Astrocyte (in vitro differentiated cells and primary cell): Measurements from ENCODE around the gene GLT1D1. TPM values are rescaled to one million over a fixed set of nuclear protein-coding genes. Genes with fewer than 3 reads are reported as not detected.
"Not testable (repeated sequence)": the region's sequence is repeated elsewhere in the genome, so short reads cannot be mapped to it uniquely, and the experiment has no call there.

Source experiments
- DNase-seq: peaks from one replicate; pipeline ENCODE4 v3.0.0-alpha.2; 2010; ENCODE audit warnings: low read depth
- FAIRE-seq: peaks from 2 replicates; lab custom pipeline; 2011; peaks lifted over from hg19 to GRCh38; lab: Jason Lieb, UNC
- H2AFZ ChIP-seq: 2 replicates; pipeline ENCODE4 v1.6.0; 2012; ENCODE audit warnings: low read depth, low read length, inconsistent platforms
- H3K27ac ChIP-seq: 2 replicates; pipeline ENCODE4 v1.5.1; 2011; ENCODE audit warnings: low read depth, low read length, inconsistent platforms
- H3K27me3 ChIP-seq: 2 replicates; pipeline ENCODE4 v1.6.0; 2011; ENCODE audit warnings: low read length, inconsistent platforms; ENCODE audit not compliant: insufficient read depth
- H3K36me3 ChIP-seq: 2 replicates; pipeline ENCODE4 v1.5.1; 2011; ENCODE audit warnings: low read length, inconsistent platforms; ENCODE audit not compliant: insufficient read depth
- H3K4me1 ChIP-seq: 2 replicates; pipeline ENCODE4 v1.5.1; 2011; ENCODE audit warnings: low read length, inconsistent platforms; ENCODE audit not compliant: insufficient read depth
- H3K4me2 ChIP-seq: 2 replicates; pipeline ENCODE4 v1.6.0; 2012; ENCODE audit warnings: low read length, inconsistent platforms
- H3K4me3 ChIP-seq: 2 replicates; pipeline ENCODE4 v1.5.1; 2011; ENCODE audit warnings: low read depth, mild to moderate bottlenecking, low read length, inconsistent platforms; ENCODE audit not compliant: insufficient read depth
- H3K79me2 ChIP-seq: 2 replicates; pipeline ENCODE4 v1.6.0; 2012; ENCODE audit warnings: mild to moderate bottlenecking, low read length, inconsistent platforms; ENCODE audit not compliant: insufficient read depth
- H3K9ac ChIP-seq: 2 replicates; pipeline ENCODE4 v1.6.0; 2012; ENCODE audit warnings: mild to moderate bottlenecking, low read length, inconsistent platforms
- H3K9me3 ChIP-seq: 2 replicates; pipeline ENCODE4 v1.5.1; 2012; ENCODE audit warnings: low read depth, mild to moderate bottlenecking, low read length, inconsistent platforms; ENCODE audit not compliant: insufficient read depth
- H4K20me1 ChIP-seq: 2 replicates; pipeline ENCODE4 v1.6.0; 2012; ENCODE audit warnings: low read length, inconsistent platforms; ENCODE audit not compliant: insufficient read depth
- H3K27ac Mint-ChIP-seq: one replicate; pipeline ENCODE4 v1.8.0; 2021; ENCODE audit warnings: mild to moderate bottlenecking, mixed read lengths; ENCODE audit not compliant: unreplicated experiment
- H3K27me3 Mint-ChIP-seq: one replicate; pipeline ENCODE4 v1.8.0; 2021; ENCODE audit warnings: low read depth, mixed read lengths; ENCODE audit not compliant: unreplicated experiment
- H3K36me3 Mint-ChIP-seq: one replicate; pipeline ENCODE4 v1.8.0; 2021; ENCODE audit warnings: low read depth, mixed read lengths; ENCODE audit not compliant: unreplicated experiment
- H3K4me1 Mint-ChIP-seq: one replicate; pipeline ENCODE4 v1.8.0; 2021; ENCODE audit warnings: low read depth, mixed read lengths; ENCODE audit not compliant: unreplicated experiment
- H3K4me3 Mint-ChIP-seq: one replicate; pipeline ENCODE4 v1.8.0; 2021; ENCODE audit warnings: mild to moderate bottlenecking, moderate library complexity, mixed read lengths; ENCODE audit not compliant: unreplicated experiment
- H3K9me3 Mint-ChIP-seq: one replicate; pipeline ENCODE4 v1.8.0; 2021; ENCODE audit warnings: mild to moderate bottlenecking, mixed read lengths; ENCODE audit not compliant: unreplicated experiment
- CTCF ChIP-seq: IDR thresholded peaks from 2 replicates; pipeline ENCODE4 v1.5.1; 2011; ENCODE audit warnings: low read depth, mild to moderate bottlenecking, inconsistent platforms, low read length, moderate library complexity; ENCODE audit not compliant: insufficient read depth
- EZH2 ChIP-seq: IDR thresholded peaks from 2 replicates; pipeline ENCODE4 v1.6.1; 2012; ENCODE audit warnings: mild to moderate bottlenecking, low read length, inconsistent platforms; ENCODE audit not compliant: insufficient read depth
- total RNA-seq: library from RNA; stranded (reverse); gene quantifications from 2 replicates; pipeline ENCODE4 v1.2.1, GENCODE V29; 2021

GLT1D1 gene
- total RNA-seq, 1 donor from 2014 or later = 0.16 TPM

GRCh38 chr12:128833418-128833817 lies 19.9 kb upstream of the GLT1D1 start:
- Mint-ChIP-seq H3K4me3 (no peak overlapping the region), H3K27me3 (no peaks in the 10 kb centered on the region)
- no peak for FAIRE-seq

GRCh38 chr12:128839885-128840284 lies 13.4 kb upstream of the GLT1D1 start:
- not testable (repeated sequence) for H3K9me3 ChIP-seq, H3K4me2 ChIP-seq, DNase-seq, H3K4me3 Mint-ChIP-seq, H3K27ac ChIP-seq, H4K20me1 ChIP-seq, H2AFZ ChIP-seq, H3K4me3 ChIP-seq, H3K4me1 Mint-ChIP-seq, H3K27me3 ChIP-seq, H3K4me1 ChIP-seq, H3K79me2 ChIP-seq, H3K9me3 Mint-ChIP-seq, H3K36me3 ChIP-seq, H3K9ac ChIP-seq, H3K27me3 Mint-ChIP-seq, FAIRE-seq, H3K36me3 Mint-ChIP-seq, H3K27ac Mint-ChIP-seq

More at GRCh38 chr12:128833418-128833817, 19.9 kb upstream of the GLT1D1 start:
- no peak overlapping the region for H3K4me3 ChIP-seq
- no peak for DNase-seq
- no peak overlapping the region for H3K4me2 ChIP-seq
- H3K9me3 ChIP-seq = no peaks in the 10 kb centered on the region
- no peak overlapping the region for H2AFZ ChIP-seq
- no peaks in the 10 kb centered on the region for H4K20me1 ChIP-seq
- no peaks in the 10 kb centered on the region for H3K4me1 Mint-ChIP-seq
- no peaks in the 10 kb centered on the region for H3K4me1 ChIP-seq
- H3K9me3 Mint-ChIP-seq = peaks cover 5% of the 10 kb centered on the region
- TF ChIP-seq EZH2 (no peak), CTCF (no peak)
- H3K27ac Mint-ChIP-seq = no peak overlapping the region
- H3K27ac ChIP-seq = no peak overlapping the region
- H3K27me3 ChIP-seq = no peaks in the 10 kb centered on the region
- no peaks in the 10 kb centered on the region for H3K79me2 ChIP-seq
- H3K36me3 ChIP-seq = no peaks in the 10 kb centered on the region
- H3K9ac ChIP-seq = no peak overlapping the region
- H3K36me3 Mint-ChIP-seq = no peaks in the 10 kb centered on the region

DNA sequence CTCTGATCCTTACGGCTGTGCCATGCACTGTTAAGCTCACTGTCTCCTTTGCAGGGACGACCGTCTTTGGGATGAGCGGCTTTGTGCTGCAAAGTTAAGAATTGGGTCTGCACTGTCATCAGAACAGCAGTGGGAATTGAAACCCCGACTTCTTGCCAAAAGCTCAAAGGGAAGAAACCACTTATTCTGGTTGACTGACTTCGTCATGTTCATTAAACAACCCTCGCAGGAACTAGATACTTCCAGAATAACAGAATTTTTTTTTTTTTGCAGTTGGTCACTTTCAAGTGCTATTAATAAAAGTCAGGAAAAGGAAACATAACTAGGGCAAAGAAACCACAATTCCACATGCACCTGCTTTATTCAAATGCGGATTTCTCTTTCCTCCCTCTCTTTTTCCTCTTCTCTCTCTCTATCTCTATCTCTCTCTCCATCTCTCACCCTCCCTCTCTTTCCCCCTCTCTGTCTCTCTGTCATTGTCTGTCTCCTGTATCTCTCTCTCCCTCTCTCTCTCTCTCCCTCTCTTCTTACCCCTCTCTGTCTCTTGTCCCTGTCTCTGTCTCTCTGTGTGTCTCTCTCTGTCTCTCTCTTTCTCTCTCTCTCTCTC lies 12.3 kb upstream of the GLT1D1 start:
- no peaks in the 10 kb centered on the region for H3K4me1 ChIP-seq
- no peak for FAIRE-seq
- H3K9me3 ChIP-seq = no peaks in the 10 kb centered on the region
- no peaks in the 10 kb centered on the region for H3K27me3 ChIP-seq
- Mint-ChIP-seq H3K36me3 (no peaks in the 10 kb centered on the region), H3K4me3 (no peak overlapping the region), H3K27ac (no peak overlapping the region), H3K9me3 (no peaks in the 10 kb centered on the region), H3K27me3 (no peaks in the 10 kb centered on the region), H3K4me1 (no peaks in the 10 kb centered on the region)
- H3K4me2 ChIP-seq = no peak overlapping the region
- H3K9ac ChIP-seq = no peak overlapping the region
- no peak overlapping the region for H3K27ac ChIP-seq
- no peak overlapping the region for H2AFZ ChIP-seq
- no peaks in the 10 kb centered on the region for H3K79me2 ChIP-seq
- TF ChIP-seq CTCF = no peak
- TF ChIP-seq EZH2 = no peak
- DNase-seq = no peak
- H3K4me3 ChIP-seq = no peak overlapping the region
- H4K20me1 ChIP-seq = no peaks in the 10 kb centered on the region
- H3K36me3 ChIP-seq = no peaks in the 10 kb centered on the region
